H9 (cell line): Measurements from ENCODE around the gene RBBP4. TPM values are rescaled to one million over a fixed set of nuclear protein-coding genes. Genes with fewer than 3 reads are reported as not detected.

Experiments
- DNase-seq: peaks from one replicate; pipeline ENCODE4 v3.0.0-alpha.2; 2017
- H2AFZ ChIP-seq: one replicate; pipeline ENCODE4 v1.6.1; 2013; ENCODE audit warnings: mild to moderate bottlenecking, low read length, control low read depth, moderate library complexity
- H2AK5ac ChIP-seq: 2 replicates; pipeline ENCODE4 v1.6.1; 2013; ENCODE audit warnings: low read length, control low read depth, mixed read lengths; ENCODE audit not compliant: insufficient read length
- H2BK120ac ChIP-seq: one replicate; pipeline ENCODE4 v1.6.1; 2013; ENCODE audit warnings: low read depth, mild to moderate bottlenecking, low read length, control low read depth, inconsistent platforms; ENCODE audit not compliant: poor library complexity, severe bottlenecking
- H2BK12ac ChIP-seq: 2 replicates; pipeline ENCODE4 v1.6.1; 2013; ENCODE audit warnings: low read length, control low read depth, mixed read lengths, low read depth; ENCODE audit not compliant: insufficient read length
- H2BK15ac ChIP-seq: 2 replicates; pipeline ENCODE4 v1.6.1; 2013; ENCODE audit warnings: low read depth, low read length, control low read depth
- H2BK20ac ChIP-seq: one replicate; pipeline ENCODE4 v1.6.1; 2013; ENCODE audit warnings: low read depth, mild to moderate bottlenecking, low read length, control low read depth, inconsistent platforms; ENCODE audit not compliant: poor library complexity, severe bottlenecking
- H2BK5ac ChIP-seq: 2 replicates; pipeline ENCODE4 v1.6.1; 2013; ENCODE audit warnings: low read length, control low read depth, mixed read lengths; ENCODE audit not compliant: insufficient read length
- H3K14ac ChIP-seq: 2 replicates; pipeline ENCODE4 v1.6.1; 2013; ENCODE audit warnings: low read length, control low read depth; ENCODE audit not compliant: insufficient read depth
- H3K18ac ChIP-seq: 2 replicates; pipeline ENCODE4 v1.6.1; 2013; ENCODE audit warnings: low read depth, mild to moderate bottlenecking, mixed read lengths, low read length, control low read depth; ENCODE audit not compliant: insufficient read length
- H3K23ac ChIP-seq: 2 replicates; pipeline ENCODE4 v1.6.1; 2013; ENCODE audit warnings: low read length, control low read depth, mixed read lengths, low read depth; ENCODE audit not compliant: insufficient read length
- H3K23me2 ChIP-seq: 2 replicates; pipeline ENCODE4 v1.6.1; 2013; ENCODE audit warnings: low read depth, mild to moderate bottlenecking, mixed read lengths, low read length, control low read depth; ENCODE audit not compliant: insufficient read length, poor library complexity, severe bottlenecking
- H3K27ac ChIP-seq: 2 replicates; pipeline ENCODE4 v1.5.1; 2013; ENCODE audit warnings: low read length, control low read depth, mixed read lengths, low read depth; ENCODE audit not compliant: insufficient read length
- H3K27me3 ChIP-seq: 2 replicates; pipeline ENCODE4 v1.6.1; 2013; ENCODE audit warnings: low read length, control low read depth, inconsistent platforms; ENCODE audit not compliant: insufficient read depth
- H3K4ac ChIP-seq: 2 replicates; pipeline ENCODE4 v1.6.1; 2013; ENCODE audit warnings: low read depth, mild to moderate bottlenecking, control low read depth, inconsistent platforms, low read length, moderate library complexity
- H3K4me1 ChIP-seq: 2 replicates; pipeline ENCODE4 v1.6.1; 2013; ENCODE audit warnings: low read length, control low read depth, inconsistent platforms; ENCODE audit not compliant: insufficient read depth
- H3K4me2 ChIP-seq: 2 replicates; pipeline ENCODE4 v1.6.1; 2013; ENCODE audit warnings: low read length, control low read depth, mixed read lengths; ENCODE audit not compliant: insufficient read length, insufficient read depth
- H3K56ac ChIP-seq: 2 replicates; pipeline ENCODE4 v1.6.1; 2013; ENCODE audit warnings: low read depth, mild to moderate bottlenecking, mixed read lengths, low read length, control low read depth; ENCODE audit not compliant: insufficient read length
- H3K79me1 ChIP-seq: 2 replicates; pipeline ENCODE4 v1.6.1; 2013; ENCODE audit warnings: low read depth, mild to moderate bottlenecking, moderate library complexity, low read length, control low read depth, inconsistent platforms; ENCODE audit not compliant: insufficient read depth, poor library complexity, severe bottlenecking
- H3K79me2 ChIP-seq: 2 replicates; pipeline ENCODE4 v1.6.1; 2013; ENCODE audit warnings: low read length, control low read depth, inconsistent platforms; ENCODE audit not compliant: insufficient read depth
- H3K9ac ChIP-seq: 2 replicates; pipeline ENCODE4 v1.6.1; 2013; ENCODE audit warnings: low read length, control low read depth, mixed read lengths; ENCODE audit not compliant: insufficient read length; ENCODE audit errors: extremely low read depth
- H3K9me3 ChIP-seq: one replicate; pipeline ENCODE4 v1.6.1; 2013; ENCODE audit warnings: low read depth, low read length, inconsistent platforms; ENCODE audit not compliant: control insufficient read depth
- H3T11ph ChIP-seq: one replicate; pipeline ENCODE4 v1.6.1; 2013; ENCODE audit warnings: mild to moderate bottlenecking, low read length, control low read depth, inconsistent platforms
- H4K20me1 ChIP-seq: one replicate; pipeline ENCODE4 v1.6.1; 2013; ENCODE audit not compliant: control insufficient read depth, insufficient read length, insufficient read depth
- H4K5ac ChIP-seq: 2 replicates; pipeline ENCODE4 v1.6.1; 2013; ENCODE audit warnings: low read depth, mild to moderate bottlenecking, mixed read lengths, low read length, control low read depth; ENCODE audit not compliant: insufficient read length
- H4K8ac ChIP-seq: replicated peaks from 2 replicates; pipeline ENCODE4 v1.6.1; 2013; ENCODE audit warnings: low read length, control low read depth, mixed read lengths, low read depth; ENCODE audit not compliant: insufficient read length
- H4K91ac ChIP-seq: 2 replicates; pipeline ENCODE4 v1.6.1; 2013; ENCODE audit warnings: low read depth, mild to moderate bottlenecking, moderate library complexity, mixed read lengths, low read length, control low read depth; ENCODE audit not compliant: insufficient read length
- H3K27ac Mint-ChIP-seq, 3 experiments: 2 replicates in 2 of 3; 3 replicates in 1 of 3; pipeline ENCODE4 v1.8.0; 2020 to 2021; ENCODE audit warnings: mixed read lengths in 3 of 3, mild to moderate bottlenecking in 1 of 3, moderate library complexity in 1 of 3
- H3K27me3 Mint-ChIP-seq: 2 replicates; pipeline ENCODE4 v1.8.0; 2021; ENCODE audit warnings: low read depth, mild to moderate bottlenecking, moderate library complexity, mixed read lengths
- H3K36me3 Mint-ChIP-seq, 3 experiments: 2 replicates in 2 of 3; 3 replicates in 1 of 3; pipeline ENCODE4 v1.8.0; 2020 to 2021; ENCODE audit warnings: low read depth in 3 of 3, mixed read lengths in 3 of 3; ENCODE audit not compliant: insufficient read depth in 1 of 3
- H3K4me1 Mint-ChIP-seq, 2 experiments: 2 replicates each; pipeline ENCODE4 v1.8.0; 2020; ENCODE audit warnings: mixed read lengths in 2 of 2
- H3K4me3 Mint-ChIP-seq, 2 experiments: 2 replicates in 1 of 2; 3 replicates in 1 of 2; pipeline ENCODE4 v1.8.0; 2020 to 2021; ENCODE audit warnings: mild to moderate bottlenecking in 2 of 2, mixed read lengths in 2 of 2, moderate library complexity in 1 of 2
- H3K9me3 Mint-ChIP-seq, 2 experiments: 2 replicates in 1 of 2; 3 replicates in 1 of 2; pipeline ENCODE4 v1.8.0; 2020; ENCODE audit warnings: mild to moderate bottlenecking in 2 of 2, mixed read lengths in 2 of 2, moderate library complexity in 1 of 2
- WGBS: extraction: QIAGEN DNeasy Blood & Tissue Kit; methylation state at CpG from one replicate; pipeline ENCODE4 v1.1.7; 2013; ENCODE audit warnings: missing lambda C conversion rate, low lambda C conversion rate, mixed read lengths; ENCODE audit not compliant: insufficient read length; ENCODE audit errors: extremely low coverage; 5-methylcytosine and 5-hydroxymethylcytosine counted together
- total RNA-seq: library from RNA; stranded (reverse); gene quantifications from 2 replicates; pipeline ENCODE4 v1.2.1, GENCODE V29; 2021
- TF ChIP-seq, protein P1 (sequence below): fragments of 200-600 bp; sonication (generic); conservative IDR thresholded peaks from 3 replicates; pipeline ENCODE4 v1.8.0; 2021; ENCODE audit warnings: antibody characterized with exemption, mild to moderate bottlenecking

RBBP4 gene
- total RNA-seq, 1 experiment from 2014 or later, result 416 TPM

DNA sequence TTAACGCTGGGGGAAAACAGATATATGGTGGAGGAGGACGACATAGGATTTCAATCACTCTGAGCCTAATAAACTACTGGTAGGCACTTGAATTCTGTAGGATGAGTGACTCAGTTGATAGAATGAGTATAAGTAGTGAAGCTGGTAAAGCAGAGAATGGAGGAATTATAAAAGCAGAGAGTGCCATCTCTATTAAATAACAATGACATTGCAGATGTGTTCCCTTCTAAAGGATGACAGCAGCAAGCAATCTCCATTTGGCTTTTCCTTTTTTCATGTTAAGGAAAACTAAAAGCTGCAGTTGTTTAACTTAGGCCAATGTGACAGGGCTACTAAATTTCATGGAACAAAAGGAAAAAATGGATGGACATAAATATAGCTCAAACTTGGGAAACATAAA is 18.2 kb upstream of the RBBP4 start:
- no peaks in the 10 kb centered on the region for H3K27me3 ChIP-seq
- H3K4me3 Mint-ChIP-seq, result peak overlapping the region in 1 of 2 experiments; percentile 22; a peak in 2 of 5 replicates
- H3K4me1 ChIP-seq, result no peaks in the 10 kb centered on the region; the same call in 1 of the 2 replicates
- no peaks in the 10 kb centered on the region for H3K9me3 ChIP-seq
- no peak overlapping the region for H2BK20ac ChIP-seq
- no peaks in the 10 kb centered on the region for H3K23me2 ChIP-seq
- no CpG with 5 or more reads among the region's 2 CpGs for WGBS
- no peaks in the 10 kb centered on the region for H3K79me2 ChIP-seq
- no peak overlapping the region for H2BK120ac ChIP-seq
- no peak overlapping the region for H2BK5ac ChIP-seq
- H4K91ac ChIP-seq, result no peak overlapping the region
- H3K27ac Mint-ChIP-seq, result peak overlapping the region; percentile 10 to 92 (median 62); a peak in 3 of 7 replicates
- H3K9ac ChIP-seq, result peak overlapping the region; percentile 10
- no peak overlapping the region for H3K14ac ChIP-seq
- peaks cover 3% of the 10 kb centered on the region for H3K79me1 ChIP-seq
- H3K56ac ChIP-seq, result no peak overlapping the region
- no peak overlapping the region for H2BK15ac ChIP-seq
- DNase-seq, result no peak
- H3K36me3 Mint-ChIP-seq, result peaks cover 5 to 35% (median 21%) of the 10 kb centered on the region in 3 experiments; a peak in 5 of 7 replicates
- H3K18ac ChIP-seq, result no peak overlapping the region
- H3K23ac ChIP-seq, result no peak overlapping the region
- no peak overlapping the region for H2AFZ ChIP-seq
- H3K27ac ChIP-seq, result peak overlapping the region; percentile 61
- no peak overlapping the region for H2AK5ac ChIP-seq
- H3K9me3 Mint-ChIP-seq, result no peaks in the 10 kb centered on the region
- H4K5ac ChIP-seq, result no peak overlapping the region
- no peaks in the 10 kb centered on the region for H3K27me3 Mint-ChIP-seq
- peak overlapping the region; percentile 71 for H3K4me2 ChIP-seq
- peaks cover 43 to 45% of the 10 kb centered on the region in 2 experiments for H3K4me1 Mint-ChIP-seq
- TF ChIP-seq, protein P1, sequence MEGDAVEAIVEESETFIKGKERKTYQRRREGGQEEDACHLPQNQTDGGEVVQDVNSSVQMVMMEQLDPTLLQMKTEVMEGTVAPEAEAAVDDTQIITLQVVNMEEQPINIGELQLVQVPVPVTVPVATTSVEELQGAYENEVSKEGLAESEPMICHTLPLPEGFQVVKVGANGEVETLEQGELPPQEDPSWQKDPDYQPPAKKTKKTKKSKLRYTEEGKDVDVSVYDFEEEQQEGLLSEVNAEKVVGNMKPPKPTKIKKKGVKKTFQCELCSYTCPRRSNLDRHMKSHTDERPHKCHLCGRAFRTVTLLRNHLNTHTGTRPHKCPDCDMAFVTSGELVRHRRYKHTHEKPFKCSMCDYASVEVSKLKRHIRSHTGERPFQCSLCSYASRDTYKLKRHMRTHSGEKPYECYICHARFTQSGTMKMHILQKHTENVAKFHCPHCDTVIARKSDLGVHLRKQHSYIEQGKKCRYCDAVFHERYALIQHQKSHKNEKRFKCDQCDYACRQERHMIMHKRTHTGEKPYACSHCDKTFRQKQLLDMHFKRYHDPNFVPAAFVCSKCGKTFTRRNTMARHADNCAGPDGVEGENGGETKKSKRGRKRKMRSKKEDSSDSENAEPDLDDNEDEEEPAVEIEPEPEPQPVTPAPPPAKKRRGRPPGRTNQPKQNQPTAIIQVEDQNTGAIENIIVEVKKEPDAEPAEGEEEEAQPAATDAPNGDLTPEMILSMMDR, result no peak
- no peak overlapping the region for H2BK12ac ChIP-seq
- H3K4ac ChIP-seq, result no peak overlapping the region
- no peak overlapping the region for H4K8ac ChIP-seq
- no peak overlapping the region for H3T11ph ChIP-seq
- H4K20me1 ChIP-seq, result no peaks in the 10 kb centered on the region
